GM18505 (cell line): ENCODE data around the gene FBXW10B.
A peak's percentile ranks its signal among the peaks of the same experiment; 100 is the strongest.
"Not testable (repeated sequence)": the region's sequence is repeated elsewhere in the genome, so short reads cannot be mapped to it uniquely, and the experiment has no call there.

ENCODE experiments used
- ATAC-seq: cut with Tn5 transposase; IDR thresholded peaks from one replicate; pipeline ENCODE4 v1.9.1; 2021; ENCODE audit not compliant: unreplicated experiment
- POLR2A ChIP-seq: IDR thresholded peaks from 4 replicates; pipeline ENCODE4 v1.6.1; 2011; ENCODE audit warnings: borderline replicate concordance; ENCODE audit not compliant: insufficient read depth, insufficient read length; ENCODE audit errors: extremely low read depth

Gene FBXW10B

GRCh38 chr17:15650741-15651582 is 31.5 kb upstream of the FBXW10B start:
- TF ChIP-seq POLR2A, result no peak
- ATAC-seq, result no peak

DNA sequence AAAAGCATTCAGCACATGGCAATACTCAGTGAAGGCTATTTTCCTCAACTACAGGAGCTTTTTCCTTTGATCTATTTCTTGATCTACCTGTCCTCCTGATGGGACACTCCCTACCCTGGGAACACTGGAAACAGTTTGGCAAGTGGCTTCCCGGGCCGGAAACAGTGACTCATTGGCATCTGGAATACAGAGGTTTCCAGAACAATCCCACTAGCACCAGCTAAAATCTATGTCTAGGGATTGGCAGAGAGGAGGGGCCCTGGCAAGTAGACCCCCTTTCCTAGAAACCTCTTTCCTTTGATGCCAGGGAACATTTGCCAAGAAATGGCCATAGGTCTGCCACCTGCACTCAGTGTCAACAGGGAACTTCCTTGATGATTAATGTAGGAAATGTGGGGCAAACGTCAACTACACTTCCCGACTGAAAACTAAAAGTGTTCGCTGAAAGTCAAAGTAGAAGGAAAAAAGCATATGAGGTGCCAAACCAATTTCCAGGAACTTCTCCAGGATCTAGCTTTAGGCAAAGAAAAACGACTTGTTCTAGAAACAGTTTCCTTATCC is 30.4 kb upstream of the FBXW10B start:
- no peak for ATAC-seq
- TF ChIP-seq POLR2A, result no peak

DNA sequence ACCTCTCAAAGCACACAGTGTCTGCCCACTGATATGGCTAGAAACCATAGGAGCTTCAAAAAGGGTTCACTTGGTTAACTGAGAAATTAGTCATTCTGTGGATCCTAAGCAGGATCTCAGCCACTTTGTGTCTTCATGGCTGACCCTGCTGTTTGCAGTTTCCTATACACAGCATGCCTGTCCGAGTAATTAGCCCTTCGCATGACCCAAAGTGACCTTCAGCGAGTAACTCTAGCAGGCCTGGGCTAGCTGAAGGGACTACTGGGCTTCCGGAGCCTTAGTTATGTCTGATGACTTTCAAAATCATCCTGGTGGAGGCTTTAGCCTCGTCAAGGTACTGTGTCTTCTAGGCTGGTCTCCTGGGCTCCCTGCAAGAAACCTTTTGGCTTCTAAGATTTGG is 28.9 kb upstream of the FBXW10B start:
- no peak for ATAC-seq
- no peak for TF ChIP-seq POLR2A

GRCh38 chr17:15645942-15646312 is 26.4 kb upstream of the FBXW10B start:
- ATAC-seq, result peak; percentile 44

GRCh38 chr17:15645099-15645941 is 25.8 kb upstream of the FBXW10B start:
- ATAC-seq, result peak; percentile 51

DNA sequence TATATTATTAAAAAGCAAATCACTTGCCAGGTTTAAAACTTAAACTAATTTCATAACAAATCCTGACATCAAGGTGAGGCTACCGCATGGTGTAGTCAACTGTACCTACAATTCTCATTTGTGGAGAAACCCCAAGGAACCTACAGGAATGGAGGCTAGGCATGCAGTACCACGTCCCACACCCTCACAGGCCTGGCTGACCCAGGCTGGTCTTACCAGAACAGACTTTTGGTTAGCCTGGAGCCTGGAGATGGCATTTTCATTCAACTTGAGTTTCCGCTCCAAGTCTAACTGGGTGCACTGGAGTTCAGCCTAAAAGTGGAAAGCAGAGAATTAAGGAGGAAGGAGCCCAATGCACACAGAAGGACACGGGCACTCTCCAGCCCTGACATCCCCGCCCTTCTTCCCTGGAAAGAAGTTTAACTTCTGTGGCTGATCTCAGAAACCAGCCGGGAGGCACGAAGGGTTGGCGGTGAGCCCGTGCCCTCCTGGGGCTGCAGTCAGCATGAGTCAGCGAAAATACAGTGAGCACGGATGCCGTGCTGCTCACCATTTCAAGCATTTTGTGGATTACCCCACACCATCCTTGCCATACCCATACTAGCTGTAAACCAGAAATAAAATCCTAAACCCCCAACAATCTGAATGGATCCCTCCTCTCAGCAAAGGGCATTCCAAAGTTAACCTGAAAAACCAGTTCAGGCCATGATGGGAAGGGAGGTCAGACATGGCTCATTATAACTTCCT is 23.2 kb upstream of the FBXW10B start:
- ATAC-seq, result not testable (repeated sequence)

GRCh38 chr17:15642014-15642413 is 22.5 kb upstream of the FBXW10B start:
- ATAC-seq, result not testable (repeated sequence)

DNA sequence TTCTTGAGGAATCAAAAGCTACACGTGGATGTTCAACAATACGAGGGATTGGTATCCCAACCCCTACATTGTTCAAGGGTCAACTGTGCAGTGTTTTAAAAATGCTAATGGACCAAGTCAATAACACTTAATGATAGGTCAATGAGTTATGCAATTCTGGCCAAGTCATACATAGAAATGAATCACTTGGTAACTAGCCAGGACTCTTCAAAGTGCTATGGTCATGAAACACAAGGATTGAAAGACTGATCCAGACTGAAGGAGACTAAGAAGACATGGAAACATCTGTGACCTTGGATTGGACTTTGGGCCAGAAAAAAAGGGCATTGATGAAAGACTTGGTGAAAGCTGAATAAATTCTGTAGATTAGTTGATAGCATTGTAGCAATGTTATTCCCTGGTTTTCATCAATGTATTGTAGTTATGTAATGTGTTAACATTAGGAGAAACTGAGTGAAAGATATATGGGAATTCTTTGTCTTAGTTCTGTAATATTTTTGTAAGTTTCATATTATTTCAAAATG is 11.5 kb upstream of the FBXW10B start:
- not testable (repeated sequence) for ATAC-seq

DNA sequence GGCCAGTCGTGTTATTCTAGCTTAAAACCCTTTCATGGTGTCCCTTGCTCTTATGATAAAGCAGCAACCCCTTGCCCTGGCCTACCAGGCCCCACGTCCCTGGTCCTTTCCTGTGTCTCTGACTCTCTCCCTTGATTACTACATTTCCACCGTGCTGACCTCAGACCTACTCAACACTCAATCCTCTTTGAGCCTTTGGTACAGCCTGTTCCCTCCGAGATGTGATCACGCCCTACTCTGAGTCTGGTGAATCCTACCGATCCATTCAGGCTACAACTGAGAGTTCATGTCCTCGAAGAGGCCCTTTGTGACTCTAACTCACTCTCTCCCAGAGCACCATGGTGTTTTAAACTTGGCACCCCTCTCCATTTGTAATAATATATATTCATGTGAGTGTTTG is 10.5 kb upstream of the FBXW10B start:
- not testable (repeated sequence) for ATAC-seq

- not testable (repeated sequence) for ATAC-seq
Observed at GRCh38 chr17:15623661-15624209, 4.2 kb upstream of the FBXW10B start.

GRCh38 chr17:15623255-15623654 is 3.8 kb upstream of the FBXW10B start:
- not testable (repeated sequence) for ATAC-seq

DNA sequence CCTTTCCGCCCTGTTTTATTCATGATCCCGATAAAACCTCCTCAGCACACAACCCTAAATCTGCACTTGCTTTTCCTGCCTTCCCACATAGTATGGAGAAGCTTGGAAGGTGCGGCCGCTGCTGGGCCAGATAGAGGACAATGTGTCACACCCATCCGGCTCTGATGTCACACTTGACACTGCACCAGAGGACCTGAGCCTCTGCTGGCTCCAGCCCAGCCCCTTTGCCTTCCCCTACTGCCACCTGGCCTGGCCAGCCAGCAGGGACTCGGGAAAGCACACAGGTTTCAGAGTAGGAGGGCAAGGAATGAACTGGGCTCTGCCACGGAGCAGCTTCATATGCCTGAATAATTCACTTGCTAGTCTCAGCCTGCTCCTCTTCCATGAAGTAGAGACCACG is 2.6 kb upstream of the FBXW10B start:
- not testable (repeated sequence) for ATAC-seq

DNA sequence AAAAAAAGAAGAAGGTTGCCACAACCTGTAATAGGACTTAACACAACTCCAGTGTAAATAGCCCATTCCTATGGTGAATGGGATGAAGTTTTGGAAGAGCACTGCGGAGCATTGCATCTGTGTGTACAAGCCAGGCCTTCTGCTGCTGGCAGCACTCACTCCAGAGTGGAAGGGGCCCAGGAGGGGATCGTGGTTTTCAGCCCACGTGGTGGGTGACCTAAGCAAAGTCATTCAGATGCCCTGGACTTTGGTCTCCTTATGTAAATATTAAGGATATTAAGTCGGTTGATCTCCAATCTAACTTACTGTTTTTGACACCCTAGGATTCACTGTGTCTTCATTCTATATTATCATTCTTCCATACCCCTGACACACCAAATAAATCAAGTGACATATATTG is 2.7 kb downstream of the FBXW10B start:
- not testable (repeated sequence) for ATAC-seq

- ATAC-seq, result not testable (repeated sequence)
Observed at GRCh38 chr17:15615850-15616249, 3.7 kb downstream of the FBXW10B start.

GRCh38 chr17:15613111-15613510 is 6.4 kb downstream of the FBXW10B start:
- ATAC-seq, result not testable (repeated sequence)

DNA sequence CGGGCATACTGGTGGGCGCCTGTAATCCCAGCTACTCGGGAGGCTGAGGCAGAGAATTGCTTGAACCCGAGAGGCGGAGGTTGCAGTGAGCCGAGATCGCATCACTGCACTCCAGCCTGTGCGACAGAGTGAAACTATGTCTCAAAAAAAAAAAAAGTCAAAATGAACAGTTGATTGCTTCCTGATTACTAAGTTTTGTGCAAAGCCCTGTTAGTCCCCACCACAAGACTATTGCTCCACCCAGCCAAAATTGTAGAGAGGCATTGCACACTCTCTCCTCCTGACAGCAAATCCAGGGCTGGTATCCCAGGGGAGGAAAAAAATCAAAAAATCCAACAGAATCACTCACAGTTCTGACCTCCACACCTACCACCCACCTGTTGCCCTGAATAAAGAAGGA is 26.5 kb downstream of the FBXW10B start:
- ATAC-seq, result not testable (repeated sequence)

DNA sequence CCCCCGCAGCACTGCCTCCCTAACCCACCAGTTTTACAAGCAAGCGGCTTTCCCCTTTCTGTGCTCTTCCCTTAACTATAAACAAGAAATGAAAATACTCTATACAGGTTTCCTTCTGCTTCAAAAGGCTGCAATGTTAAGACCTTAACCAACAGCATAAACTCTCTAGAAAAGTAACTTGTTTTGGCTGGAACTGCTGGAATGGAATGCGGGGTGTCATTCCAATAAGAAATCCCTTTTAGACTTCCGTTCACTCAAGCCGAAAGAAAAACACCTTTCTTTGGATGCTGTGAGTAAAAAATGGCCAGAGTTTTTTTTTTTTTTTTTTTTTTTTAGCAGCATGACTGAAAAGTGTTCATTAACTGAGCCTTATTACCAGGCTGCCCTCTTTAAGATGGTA is 27.5 kb downstream of the FBXW10B start:
- not testable (repeated sequence) for ATAC-seq

DNA sequence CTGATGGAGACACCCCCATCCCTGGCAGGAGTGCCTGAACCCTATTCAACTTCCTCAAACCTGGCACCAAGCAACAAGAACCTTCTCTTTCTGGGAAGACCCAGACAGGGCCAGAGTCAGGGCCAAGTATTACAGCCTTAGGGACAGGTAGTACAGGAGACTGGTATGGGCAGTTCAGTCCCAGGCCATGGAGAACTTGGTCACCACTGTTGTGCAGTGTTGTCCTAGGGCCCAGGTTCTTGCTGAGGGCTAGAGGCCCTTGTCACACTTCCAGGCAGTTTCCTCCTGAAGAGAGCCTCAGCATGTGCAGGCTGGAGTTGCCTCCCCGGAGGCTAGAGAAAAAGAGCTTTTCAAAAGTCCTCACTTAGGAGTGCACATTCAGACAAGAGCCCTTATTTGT is 28.7 kb downstream of the FBXW10B start:
- not testable (repeated sequence) for ATAC-seq
